NCI-H1417 treated with DMSO at 0.1 percent for 48 hours (cell line): ENCODE measurements around the gene KRTAP15-1.

ENCODE experiments used
- DNase-seq: peaks from one replicate; lab custom pipeline; 2025; lab: John Stamatoyannopoulos, UW

Gene KRTAP15-1

GRCh38 chr21:30439975-30440374 is at the start of gene KRTAP15-1:
Gene KRTAP15-1, plus strand, starts transcription at chr21:30440275. Its CDS starts 53 bp downstream, at chr21:30440328.
- no peak for DNase-seq

- peak; percentile 43 for DNase-seq
Measured at GRCh38 chr21:30391492-30392025, 48.5 kb upstream of the KRTAP15-1 start.

DNA sequence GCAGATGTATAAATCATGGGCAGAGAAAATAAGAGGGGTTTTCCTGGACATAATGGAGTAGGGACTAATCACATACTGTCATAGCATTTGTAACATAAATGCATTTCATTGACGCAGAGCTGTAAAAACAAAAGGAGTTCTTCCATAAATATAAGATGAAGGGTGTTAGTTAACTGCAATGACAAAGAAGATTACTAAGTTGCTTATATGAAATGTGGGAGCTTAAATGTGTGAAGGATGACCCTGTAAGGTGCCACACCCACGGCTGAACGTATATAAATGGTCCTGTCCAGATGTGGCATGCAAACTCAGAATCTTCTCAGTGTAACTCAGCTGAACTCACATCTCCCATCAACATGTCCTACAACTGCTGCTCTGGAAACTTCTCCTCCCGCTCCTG is 44.3 kb upstream of the KRTAP15-1 start, which contains the start of gene KRTAP13-1:
TSS of gene KRTAP13-1 (plus strand) at position 301 of the 400 bp plus-strand sequence. CDS start at position 357, 56 bp downstream.
- DNase-seq: no peak

GRCh38 chr21:30408782-30409494 is 31.1 kb upstream of the KRTAP15-1 start:
- no peak for DNase-seq

DNA sequence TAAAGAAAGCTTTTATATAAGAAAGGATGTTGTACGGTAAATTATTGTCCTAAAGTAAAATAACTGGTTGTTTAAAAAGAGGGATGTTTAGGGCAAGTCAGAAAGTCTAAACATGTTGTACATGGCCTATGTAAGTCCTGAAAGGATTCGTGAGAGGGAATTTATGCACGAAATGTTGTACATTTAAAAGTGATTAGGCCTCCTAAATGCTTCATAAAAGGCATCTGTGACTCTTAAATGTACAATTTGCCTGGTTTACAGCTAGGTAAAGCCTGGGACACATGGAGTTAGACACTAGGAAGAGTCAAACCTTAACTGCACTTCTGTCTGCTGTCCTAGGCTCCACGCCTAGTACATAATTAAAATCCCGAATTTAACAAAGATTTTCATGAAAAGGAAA is 24.1 kb upstream of the KRTAP15-1 start:
- DNase-seq: no peak

GRCh38 chr21:30425826-30426225 is 14.2 kb upstream of the KRTAP15-1 start, which contains the start of gene KRTAP13-3:
Gene KRTAP13-3, minus strand, starts transcription at chr21:30425926. Its CDS starts 14 bp downstream, at chr21:30425912.
- no peak for DNase-seq

GRCh38 chr21:30426731-30427130 is 13.3 kb upstream of the KRTAP15-1 start:
- DNase-seq: no peak

DNA sequence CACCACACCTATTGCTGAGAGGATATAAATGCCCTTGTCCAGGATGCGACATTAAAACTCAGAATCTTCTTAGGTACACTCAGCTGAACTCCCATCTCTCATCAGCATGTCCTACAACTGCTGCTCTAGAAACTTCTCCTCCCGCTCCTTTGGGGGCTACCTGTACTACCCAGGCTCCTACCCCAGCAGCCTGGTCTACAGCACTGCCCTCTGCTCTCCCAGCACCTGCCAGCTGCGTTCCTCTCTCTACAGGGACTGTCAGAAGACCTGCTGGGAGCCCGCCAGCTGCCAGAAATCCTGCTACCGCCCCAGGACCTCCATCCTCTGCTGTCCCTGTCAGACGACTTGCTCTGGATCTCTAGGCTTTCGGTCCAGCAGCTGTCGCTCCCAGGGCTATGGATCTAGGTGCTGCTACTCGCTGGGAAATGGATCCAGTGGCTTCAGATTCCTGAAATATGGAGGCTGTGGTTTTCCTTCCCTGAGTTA is 9.9 kb upstream of the KRTAP15-1 start, which contains the start of gene KRTAP13-4:
TSS of gene KRTAP13-4 (plus strand) at position 51 of the 486 bp plus-strand sequence. CDS start at position 107, 56 bp downstream.
- no peak for DNase-seq

DNA sequence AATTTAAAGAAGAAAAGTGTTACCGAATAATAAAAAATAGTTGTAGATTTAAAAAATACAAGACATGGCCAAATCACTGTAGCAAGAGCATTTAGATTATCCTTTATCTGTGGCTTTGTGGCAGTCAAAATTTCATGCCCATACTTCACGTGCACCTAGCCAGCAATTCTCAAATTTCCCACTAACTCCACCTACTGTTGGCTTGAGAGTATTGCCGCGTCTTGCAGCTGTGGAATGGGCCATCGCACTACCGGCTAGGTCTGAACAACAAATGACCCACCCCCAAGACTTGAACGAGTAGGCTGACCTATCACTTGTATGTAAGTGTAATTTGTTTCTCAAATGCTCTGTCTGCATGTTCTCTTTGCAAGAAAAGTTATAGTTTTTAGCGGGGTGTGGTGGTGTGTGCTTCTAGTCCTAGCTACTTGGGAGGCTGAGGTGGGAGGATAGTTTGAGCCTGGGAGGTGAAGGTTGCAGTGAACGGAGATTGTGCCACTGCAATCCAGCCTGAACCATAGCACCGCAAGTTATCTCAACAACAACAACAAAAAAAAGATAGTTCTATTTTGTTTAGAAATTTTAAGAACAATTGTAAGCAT is 5.9 kb upstream of the KRTAP15-1 start:
- no peak for DNase-seq

GRCh38 chr21:30437010-30437565 is 3.0 kb upstream of the KRTAP15-1 start:
- no peak for DNase-seq

DNA sequence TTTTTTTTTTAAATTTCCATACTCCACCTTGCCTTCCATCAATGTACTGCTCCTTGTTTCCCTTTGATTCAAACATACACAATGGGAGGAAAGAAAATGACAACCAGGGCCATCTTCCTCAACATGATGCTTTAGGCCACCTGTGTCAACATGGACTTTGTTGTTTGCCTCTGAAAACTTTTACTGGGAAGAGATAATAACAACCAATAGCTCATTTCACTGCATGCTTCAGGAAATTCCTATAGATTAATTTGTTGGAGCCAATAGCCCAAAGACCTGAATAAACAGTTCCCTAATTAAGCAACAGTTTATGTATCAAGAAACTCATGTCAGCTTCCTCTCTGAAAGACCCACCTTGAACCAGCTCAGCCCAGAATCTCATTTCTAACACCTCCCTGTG is 3.2 kb downstream of the KRTAP15-1 start:
- DNase-seq: no peak

- no peak for DNase-seq
Measured at GRCh38 chr21:30444204-30444603, 4.1 kb downstream of the KRTAP15-1 start.

- no peak for DNase-seq
Measured at GRCh38 chr21:30447056-30447455, 7.0 kb downstream of the KRTAP15-1 start.

- no peak for DNase-seq
Measured at GRCh38 chr21:30448514-30448913, 8.4 kb downstream of the KRTAP15-1 start.

DNA sequence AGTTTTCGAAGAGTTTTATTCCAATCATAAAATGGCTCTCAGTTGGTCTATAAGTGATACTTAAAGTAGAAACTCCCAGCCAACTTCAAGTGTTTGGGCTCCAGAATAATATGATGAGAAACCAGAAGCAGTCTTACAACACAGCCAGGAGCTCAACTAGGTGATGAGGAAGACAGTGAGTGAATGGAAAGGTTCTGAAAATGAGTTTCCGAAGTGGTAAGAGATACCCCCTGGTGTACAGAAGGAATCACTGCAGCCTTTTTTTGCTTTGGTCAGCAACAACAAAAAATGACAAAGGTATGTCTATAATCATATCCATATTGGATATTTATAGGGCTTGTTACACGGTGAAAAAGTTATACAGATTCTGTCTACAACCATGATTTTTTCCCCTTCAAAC is 23.6 kb downstream of the KRTAP15-1 start:
- DNase-seq: no peak

GRCh38 chr21:30468900-30469714 is 29.0 kb downstream of the KRTAP15-1 start:
- no peak for DNase-seq

DNA sequence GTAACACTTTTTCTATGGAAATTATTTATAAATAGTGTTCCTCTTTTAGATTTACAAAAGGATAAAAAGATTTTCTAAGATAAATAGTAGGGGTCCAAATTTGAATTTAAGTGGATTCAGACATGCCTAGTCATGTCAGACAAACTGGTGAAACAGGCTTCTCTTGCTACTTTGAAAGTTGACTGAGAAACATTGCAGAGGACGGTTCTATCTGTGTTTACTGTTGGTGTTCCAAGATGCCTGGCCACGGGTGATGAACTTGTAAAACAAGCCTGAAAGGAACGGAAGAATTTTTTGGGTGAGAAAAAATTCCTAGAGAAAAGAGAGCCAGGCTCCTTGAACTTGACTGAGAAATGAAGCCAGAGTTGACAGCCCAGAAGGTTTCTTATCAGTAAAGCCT is 37.9 kb downstream of the KRTAP15-1 start:
- peak; percentile 14 for DNase-seq

- DNase-seq: no peak
Measured at GRCh38 chr21:30479259-30479658, 39.2 kb downstream of the KRTAP15-1 start.

GRCh38 chr21:30480145-30480544 is 40.1 kb downstream of the KRTAP15-1 start, which contains the start of gene KRTAP19-1:
Gene KRTAP19-1, minus strand, starts transcription at chr21:30480367. Its CDS starts 50 bp downstream, at chr21:30480317.
- DNase-seq: no peak

GRCh38 chr21:30482130-30482529 is 42.1 kb downstream of the KRTAP15-1 start:
- no peak for DNase-seq

DNA sequence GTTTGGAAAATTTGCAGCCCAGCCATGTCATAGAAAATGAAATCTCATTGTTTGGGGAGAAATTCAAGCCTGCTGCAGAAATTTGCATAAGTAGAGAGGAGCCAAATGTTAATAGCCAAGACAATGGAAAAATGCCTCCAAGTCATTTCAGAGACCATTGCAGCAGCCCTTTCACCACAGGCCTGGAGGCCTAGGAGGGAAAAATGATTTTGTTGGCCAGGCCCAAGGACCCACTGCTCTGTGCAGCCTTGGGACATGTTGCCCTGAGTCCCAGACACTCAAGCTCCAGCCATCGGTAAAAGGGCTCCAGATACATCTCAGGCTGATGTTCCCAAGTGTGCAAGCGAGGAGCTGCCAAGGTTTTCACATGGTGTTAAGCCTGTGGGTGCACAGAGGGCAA is 46.1 kb downstream of the KRTAP15-1 start:
- DNase-seq: no peak

- no peak for DNase-seq
Measured at GRCh38 chr21:30487336-30487735, 47.3 kb downstream of the KRTAP15-1 start, which contains the start of gene KRTAP19-2. Gene KRTAP19-2, minus strand, starts transcription at chr21:30487436. Its CDS starts 88 bp downstream, at chr21:30487348.
